Measurements from ENCODE around the gene GGT7. TPM values are rescaled to one million over a fixed set of nuclear protein-coding genes. Genes with fewer than 3 reads are reported as not detected.

The GGT7 gene
- total and polyA plus RNA-seq, 4 donors = 3.7 to 8.1 (median 6.0) TPM

- no peak for TF ChIP-seq REST (IDR thresholded peaks at IDR 0.05)
- no peak for TF ChIP-seq FOXA2 (IDR thresholded peaks at IDR 0.05)
Measured at GRCh38 chr20:34916774-34917354, 44.2 kb upstream of the GGT7 start (continued).

GRCh38 chr20:34915749-34916455 lies 43.2 kb upstream of the GGT7 start:
- TF ChIP-seq CTCF (IDR thresholded peaks at IDR 0.05; ENCODE audit: low read depth, low read length, missing input control) = no peak
- no peak for TF ChIP-seq REST (IDR thresholded peaks at IDR 0.05)
- no peak for TF ChIP-seq MAX (IDR thresholded peaks at IDR 0.05)
- TF ChIP-seq EGR1 (IDR thresholded peaks at IDR 0.05; ENCODE audit: low read depth in 2 of 2) = no peak
- TF ChIP-seq TAF1 (conservative IDR thresholded peaks at IDR 0.05) = no peak
- no peak for TF ChIP-seq JUND (IDR thresholded peaks at IDR 0.05)
- no peak for TF ChIP-seq RXRA (IDR thresholded peaks at IDR 0.05)
- no peak for TF ChIP-seq ATF3 (IDR thresholded peaks at IDR 0.05)
- TF ChIP-seq HNF4A (conservative IDR thresholded peaks at IDR 0.05) = no peak
- 79% methylated on average over 4 of the region's 4 CpGs for WGBS
- Histone ChIP-seq H3K9me3 (ENCODE audit: control insufficient read depth in 4 of 4, low read length in 3 of 4) (no peaks in the 10 kb centered on the region), H3K9ac (ENCODE audit: low read depth in 1 of 2, low read length in 2 of 2) (no peak overlapping the region), H3K36me3 (ENCODE audit: control insufficient read depth in 4 of 4, insufficient read depth in 3 of 4, low read depth in 1 of 4, low read length in 3 of 4) (peaks cover 2 to 28% (median 18%) of the 10 kb centered on the region in 4 donors), H3K4me1 (ENCODE audit: control insufficient read depth in 4 of 4, insufficient read depth in 4 of 4, low read length in 3 of 4) (peaks cover 7 to 38% (median 27%) of the 10 kb centered on the region in 4 donors), H3K27ac (ENCODE audit: low read depth in 1 of 2, low read length in 2 of 2) (peak overlapping the region in 1 of 2 donors; percentile 49), H3K27me3 (ENCODE audit: control insufficient read depth in 4 of 4, insufficient read depth in 4 of 4, low read length in 3 of 4) (no peaks in the 10 kb centered on the region), H3K4me3 (ENCODE audit: low read depth in 1 of 3, low read length in 3 of 3) (no peak overlapping the region)
- DNase-seq (ENCODE audit: low spot score) = no peak

Measured in liver (tissue), 9 donors.